ENCODE results near the gene GAGE13.
"Not testable (repeated sequence)": the region's sequence is repeated elsewhere in the genome, so short reads cannot be mapped to it uniquely, and the experiment has no call there.

DNA sequence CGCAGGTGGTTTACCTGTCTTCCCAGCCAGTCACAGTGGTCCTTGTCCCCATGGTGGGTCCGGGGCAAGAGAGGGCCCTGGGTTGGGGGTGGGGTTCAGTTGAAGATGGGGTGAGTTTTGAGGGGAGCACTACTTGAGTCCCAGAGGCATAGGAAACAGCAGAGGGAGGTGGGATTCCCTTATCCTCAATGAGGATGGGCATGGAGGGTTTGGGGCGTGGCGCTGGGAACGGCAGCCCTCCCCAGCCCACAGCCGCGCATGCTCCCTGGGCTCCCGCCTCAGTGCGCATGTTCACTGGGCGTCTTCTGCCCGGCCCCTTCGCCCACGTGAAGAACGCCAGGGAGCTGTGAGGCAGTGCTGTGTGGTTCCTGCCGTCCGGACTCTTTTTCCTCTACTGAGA, 9.6 kb upstream of the GAGE13 start, which contains the start of gene GAGE12J:
- TF ChIP-seq, protein P1, sequence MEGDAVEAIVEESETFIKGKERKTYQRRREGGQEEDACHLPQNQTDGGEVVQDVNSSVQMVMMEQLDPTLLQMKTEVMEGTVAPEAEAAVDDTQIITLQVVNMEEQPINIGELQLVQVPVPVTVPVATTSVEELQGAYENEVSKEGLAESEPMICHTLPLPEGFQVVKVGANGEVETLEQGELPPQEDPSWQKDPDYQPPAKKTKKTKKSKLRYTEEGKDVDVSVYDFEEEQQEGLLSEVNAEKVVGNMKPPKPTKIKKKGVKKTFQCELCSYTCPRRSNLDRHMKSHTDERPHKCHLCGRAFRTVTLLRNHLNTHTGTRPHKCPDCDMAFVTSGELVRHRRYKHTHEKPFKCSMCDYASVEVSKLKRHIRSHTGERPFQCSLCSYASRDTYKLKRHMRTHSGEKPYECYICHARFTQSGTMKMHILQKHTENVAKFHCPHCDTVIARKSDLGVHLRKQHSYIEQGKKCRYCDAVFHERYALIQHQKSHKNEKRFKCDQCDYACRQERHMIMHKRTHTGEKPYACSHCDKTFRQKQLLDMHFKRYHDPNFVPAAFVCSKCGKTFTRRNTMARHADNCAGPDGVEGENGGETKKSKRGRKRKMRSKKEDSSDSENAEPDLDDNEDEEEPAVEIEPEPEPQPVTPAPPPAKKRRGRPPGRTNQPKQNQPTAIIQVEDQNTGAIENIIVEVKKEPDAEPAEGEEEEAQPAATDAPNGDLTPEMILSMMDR (conservative IDR thresholded peaks at IDR 0.05; ENCODE audit: low read depth, low read length), result not testable (repeated sequence)
- TF ChIP-seq EZH2phosphoT487 (IDR thresholded peaks at IDR 0.05; ENCODE audit: borderline replicate concordance, low read length); EZH2 (IDR thresholded peaks at IDR 0.05; ENCODE audit: low read length, unreplicated experiment): not testable (repeated sequence)
